Measurements from ENCODE around the gene TALDO1. TPM values are rescaled to one million over a fixed set of nuclear protein-coding genes. Genes with fewer than 3 reads are reported as not detected.
"Not testable (repeated sequence)": the region's sequence is repeated elsewhere in the genome, so short reads cannot be mapped to it uniquely, and the experiment has no call there.

Gene TALDO1
- total and polyA plus RNA-seq, 10 of the 15 experiments (the other 5 are each of a cell fraction or from before 2014, with no cell fraction given): 121 to 302 (median 182) TPM

- WGBS (ENCODE audit: insufficient coverage, insufficient replicate concordance, low lambda C conversion rate, missing lambda C conversion rate): 5% methylated on average over 16 of the region's 17 CpGs
- SMC1A ChIA-PET (ENCODE audit: uncharacterized antibody, unreplicated experiment): no interaction called here
- H3K36me3 ChIP-seq (ENCODE audit: control insufficient read depth in 2 of 2, insufficient read depth in 2 of 2, low read length in 1 of 2): no peaks in the 10 kb centered on the region
- H3K9me3 ChIP-seq (replicated peaks; ENCODE audit: control insufficient read depth, insufficient read depth, low read length): no peaks in the 10 kb centered on the region
- no TSS peak for BruUV-seq (replicated peaks)
- intact Hi-C loops (cut with micrococcal nuclease; ENCODE audit: unreplicated experiment): no loop called here
- peaks cover 6% of the 10 kb centered on the region for H3K4me1 ChIP-seq (ENCODE audit: control insufficient read depth, insufficient read depth, low read length)
- TF ChIP-seq MXI1 (IDR thresholded peaks at IDR 0.05; ENCODE audit: low read depth, low read length): no peak
- TF ChIP-seq ZZZ3 (IDR thresholded peaks at IDR 0.05; ENCODE audit: control insufficient read depth, insufficient read length, low read depth): no peak
- in situ Hi-C loops (cut with MboI): loop anchor here (10.0 kb wide), 1 partner anchor 65 kb away; no protein-coding TSS in a partner anchor
- POLR2A ChIA-PET: no interaction called here
- no peak overlapping the region for H3K4me3 ChIP-seq
- H3K79me2 ChIP-seq (ENCODE audit: control insufficient read depth, insufficient read depth, low read length): no peaks in the 10 kb centered on the region
- DNase-seq (ENCODE audit: low read depth, low spot score): no peak
- no peak for FAIRE-seq
- no peaks in the 10 kb centered on the region; the same call in 1 of the 2 replicates for H4K20me1 ChIP-seq (ENCODE audit: control insufficient read depth, insufficient read depth)
- RAD21 ChIA-PET (ENCODE audit: unreplicated experiment): no interaction called here
- no peak for ATAC-seq
- no peak overlapping the region for H3K9ac ChIP-seq (ENCODE audit: control insufficient read depth, insufficient read depth, low read length)
- H3K4me2 ChIP-seq (ENCODE audit: control insufficient read depth, insufficient read depth): no peak overlapping the region
- no peak overlapping the region for H2AFZ ChIP-seq (ENCODE audit: control insufficient read depth, low read depth, low read length)
- CTCF ChIA-PET: interaction anchor here (1.7 kb wide), 1 partner anchor 173 kb away, joined by 3 read pairs; no protein-coding TSS in a partner anchor
- no peak overlapping the region for H3K27ac ChIP-seq (ENCODE audit: control insufficient read depth, insufficient read depth)
- H3K27me3 ChIP-seq (replicated peaks in 1 of 2; ENCODE audit: control insufficient read depth in 2 of 2, insufficient read depth in 2 of 2, low read length in 1 of 2): no peaks in the 10 kb centered on the region
These were observed 17.7 kb upstream of the TALDO1 start for GRCh38 chr11:729492-730074.

GRCh38 chr11:733072-733471, 14.2 kb upstream of the TALDO1 start:
- Histone ChIP-seq H3K9me3 (replicated peaks; ENCODE audit: control insufficient read depth, insufficient read depth, low read length) (no peaks in the 10 kb centered on the region), H3K4me1 (ENCODE audit: control insufficient read depth, insufficient read depth, low read length) (no peaks in the 10 kb centered on the region), H3K27me3 (replicated peaks in 1 of 2; ENCODE audit: control insufficient read depth in 2 of 2, insufficient read depth in 2 of 2, low read length in 1 of 2) (no peaks in the 10 kb centered on the region), H3K27ac (ENCODE audit: control insufficient read depth, insufficient read depth) (no peak overlapping the region), H4K20me1 (ENCODE audit: control insufficient read depth, insufficient read depth) (no peaks in the 10 kb centered on the region), H3K9ac (ENCODE audit: control insufficient read depth, insufficient read depth, low read length) (no peak overlapping the region), H3K4me2 (ENCODE audit: control insufficient read depth, insufficient read depth) (no peak overlapping the region), H3K4me3 (no peak overlapping the region), H3K36me3 (ENCODE audit: control insufficient read depth in 2 of 2, insufficient read depth in 2 of 2, low read length in 1 of 2) (no peaks in the 10 kb centered on the region), H2AFZ (ENCODE audit: control insufficient read depth, low read depth, low read length) (no peak overlapping the region), H3K79me2 (ENCODE audit: control insufficient read depth, insufficient read depth, low read length) (no peaks in the 10 kb centered on the region)
- SMC1A ChIA-PET (ENCODE audit: uncharacterized antibody, unreplicated experiment): no interaction called here
- intact Hi-C loops (cut with micrococcal nuclease; ENCODE audit: unreplicated experiment) (no loop called here), in situ Hi-C loops (cut with MboI) (no loop called here)
- 65% methylated on average over 20 of the region's 20 CpGs for WGBS (ENCODE audit: insufficient coverage, insufficient replicate concordance, low lambda C conversion rate, missing lambda C conversion rate)
- BruUV-seq (replicated peaks): no TSS peak
- DNase-seq (ENCODE audit: low read depth, low spot score): no peak
- CTCF ChIA-PET: no interaction called here
- FAIRE-seq: no peak
- TF ChIP-seq MTA3 (IDR thresholded peaks at IDR 0.05; ENCODE audit: borderline replicate concordance, low read length) (no peak), PBX3 (IDR thresholded peaks at IDR 0.05; ENCODE audit: insufficient replicate concordance, low read depth, low read length) (no peak), SREBF2 (IDR thresholded peaks at IDR 0.05; ENCODE audit: low read length) (no peak), E2F4 (IDR thresholded peaks at IDR 0.05; ENCODE audit: low read depth, low read length) (no peak)
- no peak for ATAC-seq
- RAD21 ChIA-PET (ENCODE audit: unreplicated experiment): interaction anchor here (0.7 kb wide), 1 partner anchor 98 kb away, joined by 3 read pairs; no protein-coding TSS in a partner anchor
- POLR2A ChIA-PET: interaction anchor here (0.7 kb wide), 2 partner anchors 16 to 21 kb away, joined by 3 to 4 read pairs; no protein-coding TSS in a partner anchor

- H2AFZ ChIP-seq (ENCODE audit: control insufficient read depth, low read depth, low read length); FAIRE-seq; BruUV-seq (replicated peaks); SMC1A ChIA-PET (ENCODE audit: uncharacterized antibody, unreplicated experiment); H3K4me1 ChIP-seq (ENCODE audit: control insufficient read depth, insufficient read depth, low read length); RAD21 ChIA-PET (ENCODE audit: unreplicated experiment); H3K27me3 ChIP-seq (replicated peaks in 1 of 2; ENCODE audit: control insufficient read depth in 2 of 2, insufficient read depth in 2 of 2, low read length in 1 of 2); H3K9me3 ChIP-seq (replicated peaks; ENCODE audit: control insufficient read depth, insufficient read depth, low read length); ATAC-seq; DNase-seq (ENCODE audit: low read depth, low spot score); POLR2A ChIA-PET; H3K36me3 ChIP-seq (ENCODE audit: control insufficient read depth in 2 of 2, insufficient read depth in 2 of 2, low read length in 1 of 2); H3K4me3 ChIP-seq; intact Hi-C loops (cut with micrococcal nuclease; ENCODE audit: unreplicated experiment); CTCF ChIA-PET; H3K4me2 ChIP-seq (ENCODE audit: control insufficient read depth, insufficient read depth); in situ Hi-C loops (cut with MboI); H4K20me1 ChIP-seq (ENCODE audit: control insufficient read depth, insufficient read depth); H3K9ac ChIP-seq (ENCODE audit: control insufficient read depth, insufficient read depth, low read length); H3K79me2 ChIP-seq (ENCODE audit: control insufficient read depth, insufficient read depth, low read length); H3K27ac ChIP-seq (ENCODE audit: control insufficient read depth, insufficient read depth): not testable (repeated sequence)
- WGBS (ENCODE audit: insufficient coverage, insufficient replicate concordance, low lambda C conversion rate, missing lambda C conversion rate): 67% methylated on average over 26 of the region's 26 CpGs
These were observed 12.7 kb upstream of the TALDO1 start for GRCh38 chr11:734541-734940.

All from GM12878 (cell line).